ENCODE measurements around the gene LMO3.

Gene LMO3

DNA sequence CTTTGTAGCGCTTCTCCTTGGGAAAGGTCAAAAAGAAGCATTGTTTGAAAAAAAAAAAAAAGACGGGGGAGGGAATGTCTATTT, at the start of gene LMO3:
Gene LMO3, minus strand, starts transcription at position 46 of the 84 bp plus-strand sequence. CDS start 5,302 bp downstream, outside the sequence.
- no peak for DNase-seq

GRCh38 chr12:16636435-16637055, 30.6 kb upstream of the LMO3 start:
- no peak for DNase-seq

- no peak for DNase-seq
Observed at GRCh38 chr12:16634786-16635185, 28.8 kb upstream of the LMO3 start.

DNA sequence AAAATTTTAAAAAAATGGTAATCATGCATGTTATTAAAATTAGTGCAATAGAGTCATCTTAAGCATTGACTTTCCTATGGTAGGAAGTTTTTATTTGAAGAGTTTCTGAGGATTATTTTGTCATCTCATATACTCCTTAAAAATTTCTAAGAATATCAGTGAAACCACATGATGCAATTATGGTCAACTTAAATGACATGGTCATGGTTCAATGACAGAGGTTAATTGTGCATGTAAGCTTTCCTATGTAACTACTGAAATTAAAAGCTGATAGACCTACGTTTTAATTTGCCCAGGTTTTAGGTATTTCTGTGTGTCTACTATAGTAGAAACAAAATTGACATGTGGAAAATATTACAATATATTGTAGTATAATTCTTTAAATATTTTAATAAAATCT, 21.0 kb upstream of the LMO3 start:
- no peak for DNase-seq

DNA sequence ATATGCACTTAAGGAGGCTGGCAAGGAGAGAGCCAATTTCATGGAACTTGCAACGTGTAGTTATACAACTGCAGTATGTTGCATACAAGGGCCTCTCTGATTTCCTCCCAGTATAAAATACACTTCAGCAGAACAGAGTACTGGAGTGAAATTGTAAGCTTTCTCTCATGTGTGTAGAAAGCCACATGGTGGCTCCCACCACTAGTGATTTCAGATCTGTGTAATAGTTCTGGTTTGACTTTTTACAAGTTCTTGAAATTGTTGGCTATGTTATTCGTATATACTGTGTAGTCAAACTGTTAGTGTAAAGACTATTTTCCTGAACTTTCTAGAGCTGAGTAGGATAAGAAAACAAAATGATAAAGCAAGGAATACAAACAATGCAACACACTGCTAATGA, 16.4 kb upstream of the LMO3 start:
- no peak for DNase-seq

- no peak for DNase-seq
Observed at GRCh38 chr12:16619537-16619936, 13.6 kb upstream of the LMO3 start.

- DNase-seq = no peak
Observed at GRCh38 chr12:16618256-16618655, 12.3 kb upstream of the LMO3 start.

GRCh38 chr12:16613199-16613598, 7.2 kb upstream of the LMO3 start:
- no peak for DNase-seq

GRCh38 chr12:16612647-16613046, 6.7 kb upstream of the LMO3 start:
- DNase-seq = no peak

- DNase-seq = no peak
Observed at GRCh38 chr12:16611146-16611545, 5.2 kb upstream of the LMO3 start.

- no peak for DNase-seq
Observed at GRCh38 chr12:16610743-16611142, 4.8 kb upstream of the LMO3 start.

DNA sequence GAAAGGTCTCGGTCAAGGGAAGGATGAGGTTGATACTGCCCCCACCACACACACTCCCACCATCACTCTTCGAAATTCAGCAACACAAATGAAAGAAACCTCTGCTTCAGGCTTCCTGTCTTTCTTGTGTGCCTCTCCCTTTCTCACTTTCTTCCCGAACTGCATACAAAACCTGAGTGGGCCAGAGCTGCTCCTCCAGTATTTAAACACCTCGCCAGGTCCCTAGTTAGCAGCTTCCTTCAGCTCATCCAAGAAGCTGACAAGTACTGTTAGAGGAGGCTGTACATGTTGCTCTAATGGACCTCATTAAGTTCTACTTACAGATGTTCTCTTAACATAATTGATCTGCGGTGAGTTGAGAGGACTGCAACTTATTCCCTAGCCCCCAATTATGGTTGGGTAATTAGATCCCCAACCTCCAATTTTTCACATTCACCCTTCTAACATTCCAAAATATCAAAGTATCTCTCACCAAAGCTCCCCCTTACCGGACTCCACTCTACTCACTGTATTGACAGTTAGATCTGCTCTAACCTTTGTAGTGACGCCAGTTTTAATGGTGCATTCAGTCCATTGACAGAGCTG, 4.1 kb upstream of the LMO3 start:
- peak; percentile 82 for DNase-seq

- DNase-seq = peak; percentile 9
Observed at GRCh38 chr12:16608946-16609539, 3.1 kb upstream of the LMO3 start.

DNA sequence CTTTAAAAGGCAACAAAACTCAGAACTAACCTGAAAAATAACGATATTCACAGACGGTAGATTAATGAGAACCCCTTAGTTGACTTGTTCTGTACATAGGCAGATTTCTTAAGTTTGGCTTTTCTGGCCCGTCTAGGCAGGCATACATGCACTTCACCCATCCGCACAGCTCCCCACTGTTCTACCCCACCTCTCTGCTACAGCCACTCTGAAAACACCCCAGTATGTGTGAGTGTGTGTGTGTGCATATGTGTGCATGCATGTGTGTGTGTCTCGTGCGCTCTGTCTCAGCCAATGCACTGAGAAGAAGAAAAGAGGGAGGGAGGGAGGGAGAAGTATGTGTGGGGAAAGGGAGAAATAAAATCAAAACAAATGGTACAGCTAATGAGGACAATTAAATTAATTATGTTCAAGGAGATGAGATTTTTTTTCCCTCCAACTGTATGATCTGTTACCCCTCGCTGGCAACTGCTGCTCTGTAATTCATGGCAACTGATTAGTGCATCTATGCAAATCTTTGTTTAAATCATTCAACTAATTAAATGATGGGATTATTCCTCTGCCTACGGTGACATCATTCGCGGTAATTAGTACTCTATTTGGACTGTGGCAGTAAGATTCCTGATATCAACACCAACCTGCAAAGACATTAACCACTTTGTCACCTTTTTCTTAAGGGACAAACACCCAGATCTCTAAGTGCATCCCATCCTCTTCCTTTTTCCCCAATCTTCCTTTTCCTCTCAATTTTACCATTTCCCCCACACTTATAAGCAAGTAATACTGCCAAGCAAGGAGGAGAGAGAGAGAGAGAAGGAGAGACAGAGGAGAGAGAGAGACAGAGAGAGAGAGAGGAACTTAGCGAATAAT, 2.2 kb upstream of the LMO3 start:
- peak; percentile 41 for DNase-seq

GRCh38 chr12:16606991-16607390, 1.0 kb upstream of the LMO3 start:
- DNase-seq = no peak

GRCh38 chr12:16606201-16606849, 363 bp upstream of the LMO3 start:
- peak; percentile 67 for DNase-seq

- peak; percentile 81 for DNase-seq
Observed at GRCh38 chr12:16605642-16606116, 283 bp downstream of the LMO3 start.

DNA sequence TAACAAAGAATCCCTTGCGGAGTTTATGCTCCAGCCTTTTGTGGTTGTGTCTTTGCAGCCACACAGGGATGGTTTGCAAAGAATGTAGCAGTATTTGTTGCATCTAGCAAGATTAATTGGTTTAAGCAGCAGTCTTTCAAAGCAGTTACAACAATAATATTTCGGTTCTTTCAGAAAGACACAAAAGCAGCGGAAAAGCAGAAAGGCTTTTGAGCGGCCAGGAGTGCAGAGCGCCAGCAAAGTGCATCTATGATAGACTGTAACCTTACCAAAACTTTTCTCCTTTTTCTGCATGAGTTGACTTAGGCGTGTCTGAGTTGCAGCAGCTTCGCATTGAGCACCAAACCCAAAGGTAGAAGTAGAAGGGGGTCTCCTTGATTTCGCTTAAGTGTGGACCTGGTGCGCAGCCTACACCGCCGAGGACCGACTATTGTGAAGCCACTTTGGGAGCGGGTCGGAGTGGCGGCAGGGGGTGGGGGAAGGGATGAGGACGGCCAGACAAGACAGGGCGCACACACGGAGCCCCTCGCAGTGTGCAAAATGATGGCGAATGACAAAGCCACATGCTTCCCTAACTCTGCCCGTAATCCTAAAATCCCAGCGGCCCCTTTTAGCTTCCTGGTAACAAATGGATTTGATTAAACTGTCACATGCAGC, 1.2 kb downstream of the LMO3 start:
- DNase-seq = no peak

GRCh38 chr12:16603916-16604575, 1.9 kb downstream of the LMO3 start:
- DNase-seq = peak; percentile 84

- peak; percentile 61 for DNase-seq
Observed at GRCh38 chr12:16603260-16603915, 2.6 kb downstream of the LMO3 start.

DNA sequence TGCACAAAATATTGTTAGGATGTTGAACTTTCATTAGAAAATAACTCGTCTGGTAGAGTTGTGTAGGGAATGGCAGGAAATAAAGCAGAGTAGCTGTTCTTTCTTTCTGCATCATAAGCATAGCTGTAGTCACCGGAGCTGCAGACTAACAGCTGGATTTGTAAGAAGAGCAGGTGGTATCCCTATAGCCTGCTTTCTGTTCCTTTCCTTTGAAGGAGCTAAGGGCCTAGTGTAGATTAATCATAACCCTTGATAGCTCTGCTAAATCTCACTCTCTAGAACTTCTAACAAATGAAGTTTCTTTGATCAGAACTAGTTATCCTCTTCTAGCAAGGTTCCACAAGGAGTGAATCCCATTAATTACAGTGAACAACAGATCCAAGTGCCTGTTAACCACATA, 3.5 kb downstream of the LMO3 start:
- DNase-seq = peak; percentile 29

GRCh38 chr12:16600525-16600924, 5.4 kb downstream of the LMO3 start:
- no peak for DNase-seq
